Measurements from ENCODE around the gene PGC.

The PGC gene

GRCh38 chr6:41697861-41698781 lies 49.1 kb downstream of the PGC start:
- DNase-seq (ENCODE audit: low read depth in 2 of 2), result no peak

DNA sequence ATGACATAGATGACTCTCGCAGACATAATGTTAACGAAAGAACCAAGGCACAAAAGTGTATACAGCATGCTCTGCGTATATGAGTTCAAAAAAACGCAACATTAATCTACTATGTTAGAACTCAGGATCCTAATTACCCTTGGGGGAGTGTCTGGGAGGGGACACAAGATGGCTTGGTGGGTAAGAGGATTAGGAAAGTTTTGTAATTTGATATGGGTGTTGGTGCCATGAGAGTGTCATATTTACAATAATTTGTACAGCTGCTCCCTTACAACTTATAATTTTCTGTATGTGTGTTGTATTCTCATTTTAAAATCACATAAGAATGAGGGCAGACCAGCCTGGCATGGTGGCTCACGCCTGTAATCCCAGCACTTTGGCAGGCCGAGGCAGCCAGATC lies 50.4 kb downstream of the PGC start:
- DNase-seq (ENCODE audit: low read depth in 2 of 2), result no peak

DNA sequence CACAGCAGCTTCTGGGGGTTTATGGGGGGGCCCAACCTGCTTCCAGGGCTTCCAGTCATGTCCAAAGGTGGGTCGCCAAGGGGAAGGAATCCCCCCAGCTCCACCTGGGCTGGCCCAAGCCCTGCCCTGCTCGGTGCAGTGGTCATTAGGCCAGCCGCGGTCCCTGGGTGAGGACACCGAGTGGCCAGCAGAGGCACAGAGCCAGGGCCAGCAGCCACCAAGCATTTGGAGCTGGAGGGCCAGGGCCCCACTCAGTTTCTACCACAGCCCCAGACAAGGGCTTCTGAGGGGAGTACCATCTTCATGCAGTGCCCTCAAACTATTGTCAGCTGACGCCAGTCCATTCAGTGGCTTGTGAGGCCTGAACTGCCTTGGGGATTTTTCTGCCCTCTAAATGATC lies 51.4 kb downstream of the PGC start:
- no peak for DNase-seq (ENCODE audit: low read depth in 2 of 2)

DNA sequence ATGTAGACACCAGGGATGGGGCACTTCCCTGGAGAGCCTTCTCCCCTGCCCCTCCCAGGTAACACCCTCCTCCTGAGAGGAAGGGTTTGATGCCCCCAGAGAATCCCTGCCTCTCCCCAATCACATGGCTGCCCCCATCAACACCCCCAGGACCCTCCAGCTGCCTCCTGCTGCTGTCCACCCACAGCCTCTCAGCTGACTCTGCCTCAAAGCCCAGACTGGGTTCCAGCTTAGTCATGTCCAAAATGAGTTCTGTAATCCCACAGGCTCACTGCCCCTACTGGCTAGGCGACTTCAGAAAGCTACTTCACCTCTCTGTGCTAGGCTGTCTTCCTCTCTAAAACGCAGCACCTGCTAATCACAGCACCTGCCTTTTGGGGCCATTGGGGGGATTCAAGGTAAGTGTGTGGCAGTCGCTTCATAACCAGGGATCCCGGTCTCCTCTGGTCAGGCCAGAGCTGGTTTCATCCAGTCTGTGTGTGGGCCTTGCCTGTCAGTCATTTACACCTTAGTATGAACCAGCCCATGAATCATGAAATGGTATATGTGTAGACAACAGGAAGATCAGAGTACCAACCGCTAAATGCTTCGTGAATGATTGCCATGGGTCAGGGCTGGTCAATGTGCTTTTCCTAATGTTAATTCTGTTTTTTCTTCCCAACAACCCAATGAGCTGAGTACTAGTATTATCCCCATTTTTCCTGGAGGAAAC lies 52.2 kb downstream of the PGC start:
- no peak for DNase-seq (ENCODE audit: low read depth in 2 of 2)

GRCh38 chr6:41693281-41694240 lies 53.6 kb downstream of the PGC start:
- DNase-seq (ENCODE audit: low read depth in 2 of 2), result no peak

DNA sequence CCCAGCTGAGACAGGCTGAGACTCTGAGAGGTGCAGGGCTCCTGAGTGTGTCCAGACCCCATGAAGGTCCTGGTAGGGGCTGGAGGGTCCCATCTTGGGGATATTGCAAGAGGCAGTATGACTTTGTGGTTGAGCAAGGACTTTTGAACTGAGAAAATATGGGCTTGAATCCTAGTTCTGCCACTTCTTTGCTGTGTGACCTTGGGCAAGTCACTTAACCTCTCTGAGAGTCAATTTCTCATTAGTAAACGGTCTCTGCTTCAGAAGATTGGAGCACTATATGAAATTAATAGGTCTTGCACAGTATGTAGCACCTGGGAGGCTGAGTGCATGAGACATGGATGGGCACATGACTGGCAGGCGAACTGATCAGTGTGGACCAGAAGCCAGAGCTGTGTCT lies 54.5 kb downstream of the PGC start:
- DNase-seq (ENCODE audit: low read depth in 2 of 2), result no peak

- DNase-seq (ENCODE audit: low read depth in 2 of 2), result no peak
These were observed 55.0 kb downstream of the PGC start for GRCh38 chr6:41692080-41692675.

GRCh38 chr6:41691426-41692079 lies 55.6 kb downstream of the PGC start:
- DNase-seq (ENCODE audit: low read depth in 2 of 2), result no peak

- DNase-seq (ENCODE audit: low read depth in 2 of 2), result no peak
These were observed 56.5 kb downstream of the PGC start for GRCh38 chr6:41690541-41691330.

DNA sequence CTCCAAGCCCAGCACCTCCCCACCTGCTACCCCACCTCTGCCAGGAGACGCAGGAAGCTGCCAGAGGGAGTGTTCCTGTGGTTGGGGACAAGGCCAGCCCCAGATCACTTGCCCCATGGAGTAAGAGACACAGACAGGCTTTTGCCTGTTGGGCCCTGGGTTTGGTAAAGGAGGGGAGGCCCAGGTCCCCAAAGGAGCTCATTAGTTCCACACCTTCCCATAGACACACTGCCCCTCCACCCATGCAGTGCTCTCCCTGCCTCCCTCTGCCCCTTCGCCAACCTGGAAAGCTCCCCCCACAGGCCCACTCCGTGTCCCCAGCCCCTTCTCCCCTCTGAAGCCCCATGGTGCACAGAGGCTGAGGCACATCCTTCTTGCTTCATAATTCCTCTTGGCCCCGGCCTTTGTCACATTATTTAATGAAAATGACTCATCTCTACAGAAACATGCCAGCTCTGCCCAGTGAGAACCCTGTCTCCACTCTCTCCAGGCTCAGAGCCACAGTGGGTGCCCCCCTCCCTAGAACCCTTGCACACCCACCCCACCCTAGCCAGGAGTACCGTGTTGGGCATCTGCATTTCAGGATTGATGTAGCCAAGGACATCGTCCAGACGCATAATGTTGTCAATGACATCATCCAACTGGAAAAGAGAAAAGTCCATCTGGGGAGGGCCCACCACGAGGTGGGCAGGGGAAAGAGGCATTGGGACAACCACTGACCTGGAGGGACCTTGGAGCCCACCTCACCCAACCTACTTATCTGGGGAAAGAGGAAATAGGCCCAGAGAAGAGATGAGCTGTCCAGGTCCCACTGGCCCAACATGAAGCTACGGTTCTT lies 57.8 kb downstream of the PGC start:
- no peak for DNase-seq (ENCODE audit: low read depth in 2 of 2)

- no peak for DNase-seq (ENCODE audit: low read depth in 2 of 2)
These were observed 58.8 kb downstream of the PGC start for GRCh38 chr6:41688256-41688965.

- no peak for DNase-seq (ENCODE audit: low read depth in 2 of 2)
These were observed 59.6 kb downstream of the PGC start for GRCh38 chr6:41687501-41688175.

Measured in stimulated activated CD8-positive, alpha-beta memory T cell treated with anti-CD3 and anti-CD28 coated beads, Interleukin-2, amount 100 ng/mL, for 1 hour (primary cell).